GM18502 (cell line): ENCODE measurements around the gene EIF2A.
"Not testable (repeated sequence)": the region's sequence is repeated elsewhere in the genome, so short reads cannot be mapped to it uniquely, and the experiment has no call there.

Source experiments
- ATAC-seq: cut with Tn5 transposase; IDR thresholded peaks from one replicate; pipeline ENCODE4 v1.9.1; 2021; ENCODE audit warnings: mild to moderate bottlenecking; ENCODE audit not compliant: unreplicated experiment, poor library complexity

Gene EIF2A

GRCh38 chr3:150546226-150547044 is at the start of gene EIF2A, which contains the start of gene SERP1:
Gene EIF2A, plus strand, starts transcription at chr3:150546787. Its CDS starts 16 bp downstream, at chr3:150546803.
Gene SERP1, minus strand, starts transcription at chr3:150546496. Its CDS starts 361 bp downstream, at chr3:150546135.
- ATAC-seq = peak; percentile 92

- ATAC-seq = no peak
These were observed 48.6 kb upstream of the EIF2A start for GRCh38 chr3:150497956-150498355.

GRCh38 chr3:150500960-150501359 is 45.6 kb upstream of the EIF2A start:
- ATAC-seq = not testable (repeated sequence)

- ATAC-seq = no peak
These were observed 43.0 kb upstream of the EIF2A start for GRCh38 chr3:150503402-150504099.

GRCh38 chr3:150504483-150504882 is 42.1 kb upstream of the EIF2A start:
- ATAC-seq = no peak

- ATAC-seq = no peak
These were observed 38.2 kb upstream of the EIF2A start for GRCh38 chr3:150508401-150508800.

GRCh38 chr3:150509780-150510179 is 36.8 kb upstream of the EIF2A start:
- no peak for ATAC-seq

GRCh38 chr3:150511122-150511821 is 35.3 kb upstream of the EIF2A start:
- ATAC-seq = no peak

GRCh38 chr3:150515210-150515609 is 31.4 kb upstream of the EIF2A start:
- no peak for ATAC-seq

GRCh38 chr3:150519026-150519425 is 27.6 kb upstream of the EIF2A start:
- no peak for ATAC-seq

- no peak for ATAC-seq
These were observed 26.2 kb upstream of the EIF2A start for GRCh38 chr3:150520408-150520807.

- ATAC-seq = no peak
These were observed 25.1 kb upstream of the EIF2A start for GRCh38 chr3:150521463-150521862.

- no peak for ATAC-seq
These were observed 23.0 kb upstream of the EIF2A start for GRCh38 chr3:150523538-150523937.

GRCh38 chr3:150527464-150528255 is 18.9 kb upstream of the EIF2A start:
- ATAC-seq = no peak

- no peak for ATAC-seq
These were observed 18.2 kb upstream of the EIF2A start for GRCh38 chr3:150528354-150528797.

GRCh38 chr3:150531775-150532174 is 14.8 kb upstream of the EIF2A start:
- ATAC-seq = no peak

GRCh38 chr3:150535204-150535603 is 11.4 kb upstream of the EIF2A start:
- no peak for ATAC-seq

GRCh38 chr3:150538324-150539208 is 8.0 kb upstream of the EIF2A start:
- no peak for ATAC-seq

GRCh38 chr3:150540297-150540696 is 6.3 kb upstream of the EIF2A start:
- no peak for ATAC-seq
